Amniotic epithelial cell (primary cell): ENCODE data around the gene SGO2.
"Not testable (repeated sequence)": the region's sequence is repeated elsewhere in the genome, so short reads cannot be mapped to it uniquely, and the experiment has no call there.

ENCODE experiments used
- DNase-seq: peaks from one replicate; pipeline ENCODE4 v3.0.0-alpha.2; 2010; ENCODE audit warnings: low read depth

The SGO2 gene

DNA sequence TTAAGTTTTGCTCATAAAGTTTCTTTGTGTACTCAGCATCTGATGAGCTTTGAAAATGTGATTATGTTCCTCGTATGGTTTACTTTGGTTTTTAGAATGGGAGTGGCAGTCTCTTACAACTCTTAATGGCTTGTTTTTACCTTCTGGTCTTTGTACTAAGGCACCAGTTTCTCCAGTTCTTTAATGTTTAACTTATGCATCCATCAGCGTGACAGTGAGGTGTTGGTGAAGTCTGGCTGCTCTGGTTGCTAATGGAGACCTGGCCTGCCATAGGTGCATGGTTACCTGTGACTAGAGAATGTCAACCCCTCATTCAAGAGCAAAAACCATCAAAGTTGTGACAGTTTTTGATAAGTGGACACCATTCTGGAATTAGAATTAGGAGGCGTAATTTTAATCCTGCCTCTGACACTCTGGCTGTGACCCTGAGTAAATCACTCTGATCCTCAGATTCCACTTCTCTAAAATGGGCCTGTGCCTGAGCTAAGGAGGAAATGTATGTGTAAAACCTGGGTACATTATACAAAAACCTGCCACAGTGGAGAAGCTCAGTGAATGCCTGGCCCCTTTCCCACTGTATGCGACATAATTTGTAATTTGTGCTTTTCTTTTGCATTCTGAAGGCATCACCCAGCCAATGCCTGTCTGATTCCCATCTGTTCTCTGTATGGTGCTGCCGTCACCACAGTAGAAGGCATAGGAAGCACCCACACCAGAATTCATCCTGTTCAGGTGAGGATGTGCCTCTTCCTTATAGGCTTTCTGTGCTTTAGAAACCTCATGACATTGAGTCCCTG is 71.0 kb downstream of the SGO2 start:
- no peak for DNase-seq

DNA sequence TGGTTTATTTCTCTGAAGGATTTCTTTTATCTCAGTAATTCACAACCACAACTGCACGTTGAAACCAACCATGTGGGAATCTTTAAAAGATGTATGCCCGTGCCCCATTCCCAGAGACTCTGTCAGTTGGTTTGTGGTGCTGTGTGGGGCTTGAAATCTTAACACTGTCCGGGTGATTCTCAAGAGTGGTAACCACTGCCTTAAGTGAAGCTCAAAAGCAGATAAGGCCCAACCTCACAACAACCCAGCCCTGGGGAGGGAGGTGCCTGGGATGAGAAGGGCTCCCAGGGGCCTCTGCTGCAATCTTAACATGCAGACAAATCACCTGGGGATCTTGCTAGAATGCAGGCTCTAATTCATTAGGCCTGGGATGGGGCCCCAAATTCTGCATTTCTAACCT is 73.2 kb downstream of the SGO2 start:
- DNase-seq = peak; percentile 86

GRCh38 chr2:200600549-200601225 is 74.7 kb downstream of the SGO2 start:
- DNase-seq = peak; percentile 99

- no peak for DNase-seq
Measured at GRCh38 chr2:200602584-200602983, 76.6 kb downstream of the SGO2 start.

DNA sequence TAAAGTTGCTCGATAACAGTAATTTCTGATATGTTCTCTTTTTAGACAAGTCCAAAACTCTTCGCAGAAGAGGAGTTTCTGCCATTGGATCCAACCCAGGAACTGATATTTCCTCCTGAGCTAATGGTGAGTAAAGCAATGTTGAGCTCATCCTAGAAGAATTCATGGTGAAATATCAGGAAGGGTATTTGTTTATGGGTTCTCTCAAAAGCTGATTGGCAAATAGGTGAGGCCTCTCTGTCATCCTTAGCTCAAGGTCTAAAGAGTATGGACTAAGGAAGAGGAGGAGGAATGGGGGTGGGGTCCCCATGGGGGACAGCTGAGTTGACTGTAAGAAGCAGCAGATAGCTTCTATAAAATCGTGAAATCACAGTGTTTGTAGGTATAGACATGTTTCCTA is 78.0 kb downstream of the SGO2 start:
- DNase-seq = peak; percentile 94

DNA sequence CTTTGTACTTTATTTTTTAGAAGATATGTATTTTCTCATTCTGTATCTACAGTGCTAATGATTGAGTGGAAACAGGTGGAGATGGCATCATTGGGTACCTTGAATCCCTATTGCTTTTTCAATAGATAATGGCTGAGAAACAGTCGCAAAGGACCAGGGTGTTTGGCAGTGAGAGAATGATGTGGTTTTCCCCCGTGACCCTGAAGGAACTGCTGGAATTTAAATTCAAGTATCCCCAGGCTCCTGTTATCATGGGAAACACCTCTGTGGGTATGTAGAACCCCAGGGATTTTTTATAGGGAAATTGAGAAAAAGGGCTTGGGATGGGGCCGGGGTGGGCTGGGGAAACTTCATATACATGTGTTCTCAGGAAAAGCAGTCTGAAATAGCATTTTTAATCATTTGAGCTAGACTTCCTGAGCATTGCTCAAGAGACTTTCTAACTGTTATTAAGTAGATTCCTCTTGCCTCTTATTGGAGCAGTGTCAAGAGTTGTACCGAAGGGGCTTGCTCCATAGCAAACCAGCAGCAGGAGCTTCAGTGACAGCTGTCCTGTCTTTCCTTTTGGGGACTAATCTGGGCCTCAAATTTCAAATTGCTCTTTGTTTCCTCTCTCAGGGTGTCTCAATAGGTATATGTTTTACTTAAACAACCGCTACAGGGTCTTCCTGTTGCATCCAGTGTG is 78.7 kb downstream of the SGO2 start:
- peak; percentile 82 for DNase-seq

DNA sequence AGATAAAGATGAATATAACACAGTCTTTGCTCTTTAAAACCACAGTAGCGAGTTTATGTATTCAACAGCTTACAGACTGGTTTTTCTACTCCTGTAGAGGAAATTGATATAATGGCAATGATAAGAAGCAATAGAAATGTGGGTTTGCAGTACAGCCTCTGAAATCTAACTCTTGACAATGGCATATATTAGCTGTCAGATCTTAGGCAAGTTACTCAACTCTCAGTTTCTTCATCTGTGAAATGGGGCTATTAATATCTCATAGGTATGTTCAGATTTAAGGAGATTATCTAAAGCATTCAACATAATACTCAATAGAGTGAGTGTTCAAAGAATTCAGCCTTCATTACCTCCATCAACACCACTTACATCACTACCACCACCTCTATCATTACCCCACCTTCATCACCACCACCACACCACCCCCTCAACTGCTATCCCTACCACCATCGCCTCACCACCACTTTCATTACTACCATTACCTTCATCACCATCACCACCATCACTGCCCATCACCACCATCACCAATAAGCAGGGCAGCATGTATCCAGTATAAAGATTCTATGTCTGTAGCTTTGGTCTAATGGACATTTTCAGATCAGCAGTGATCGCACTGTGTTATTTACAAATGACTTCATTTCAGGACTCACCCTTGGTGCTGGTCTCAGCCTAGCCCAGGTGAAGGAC is 82.5 kb downstream of the SGO2 start:
- DNase-seq = no peak

GRCh38 chr2:200609028-200609614 is 83.1 kb downstream of the SGO2 start:
- peak; percentile 75 for DNase-seq

DNA sequence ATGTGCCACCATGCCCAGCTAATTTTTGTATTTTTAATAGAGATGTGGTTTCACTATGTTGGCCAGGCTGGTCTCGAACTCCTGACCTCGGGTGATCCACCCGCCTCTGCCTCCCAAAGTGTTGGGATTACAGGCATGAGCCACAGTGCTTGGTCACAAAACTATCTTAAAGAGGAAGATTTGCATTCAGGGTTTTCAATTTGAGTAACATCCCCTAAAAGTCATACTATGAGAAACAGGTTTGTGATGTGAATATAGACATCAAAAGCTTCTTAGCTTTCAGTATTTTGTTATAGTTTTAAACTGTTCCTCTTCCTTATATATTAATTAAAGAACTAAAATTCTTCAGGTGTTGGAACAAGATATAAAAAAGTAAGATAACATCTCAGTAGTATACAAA is 84.2 kb downstream of the SGO2 start:
- not testable (repeated sequence) for DNase-seq

GRCh38 chr2:200613692-200614091 is 87.7 kb downstream of the SGO2 start:
- DNase-seq = no peak

- DNase-seq = no peak
Measured at GRCh38 chr2:200614249-200614648, 88.2 kb downstream of the SGO2 start.

GRCh38 chr2:200615247-200615646 is 89.2 kb downstream of the SGO2 start:
- peak; percentile 83 for DNase-seq

DNA sequence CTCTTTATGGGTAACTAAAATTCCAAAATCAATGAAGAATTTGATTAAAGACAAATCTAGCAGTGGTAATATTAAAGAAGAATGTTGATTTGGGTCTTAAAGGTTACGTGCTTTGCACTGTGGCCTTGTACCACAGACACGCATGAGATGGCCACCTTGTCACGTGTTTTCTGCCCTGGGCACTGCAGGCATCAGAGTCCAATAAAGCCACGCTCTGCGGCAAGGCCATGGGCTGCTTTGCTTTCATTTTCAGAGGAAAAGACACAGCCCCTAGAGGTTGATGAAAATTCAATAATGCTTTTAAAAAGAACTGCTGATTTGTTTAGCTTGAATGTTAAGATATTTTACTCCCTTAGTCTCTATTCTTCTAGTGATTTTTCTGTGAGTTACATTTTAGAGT is 90.2 kb downstream of the SGO2 start:
- DNase-seq = no peak

DNA sequence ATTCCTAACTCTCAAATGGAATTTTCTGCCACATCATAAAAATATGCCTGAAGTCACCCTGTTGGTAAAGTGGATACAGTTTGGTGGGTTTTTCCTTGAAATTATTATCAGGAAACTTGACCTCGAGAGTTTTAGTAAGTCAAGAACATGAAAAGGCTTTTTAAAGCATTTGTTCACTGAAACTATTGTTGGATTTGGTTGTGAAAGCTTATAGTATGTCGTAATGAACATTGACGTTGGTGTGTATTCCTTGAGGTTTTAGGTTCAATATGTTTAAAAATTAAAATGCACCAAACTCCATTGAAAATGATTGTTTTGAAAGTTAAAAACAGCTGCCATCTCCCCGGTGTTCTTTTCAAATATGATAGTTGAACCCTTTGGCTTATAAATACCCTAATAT is 90.6 kb downstream of the SGO2 start:
- peak; percentile 52 for DNase-seq

GRCh38 chr2:200617156-200618053 is 91.4 kb downstream of the SGO2 start:
- DNase-seq = peak; percentile 52

- DNase-seq = no peak
Measured at GRCh38 chr2:200618054-200618419, 92.0 kb downstream of the SGO2 start.

GRCh38 chr2:200618590-200619021 is 92.6 kb downstream of the SGO2 start:
- peak; percentile 47 for DNase-seq

DNA sequence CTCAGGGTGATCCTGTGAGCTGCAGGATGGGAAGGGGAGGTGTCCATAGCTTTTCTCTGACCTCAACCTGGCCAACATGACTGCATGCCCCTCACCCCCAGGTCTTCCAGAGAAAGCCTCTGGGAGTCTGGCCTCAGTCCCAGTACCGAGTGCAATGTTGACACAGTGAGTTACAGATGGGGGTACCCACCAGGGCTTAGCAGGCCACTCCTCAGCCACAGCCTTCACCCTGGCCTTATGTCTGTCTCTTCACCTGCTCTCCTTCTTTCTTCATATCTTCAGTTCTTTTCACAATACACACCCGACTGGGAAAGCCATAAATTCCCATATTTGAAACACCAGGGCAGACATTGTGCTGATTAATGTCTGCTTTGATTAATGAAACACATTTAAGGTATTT is 93.3 kb downstream of the SGO2 start:
- peak; percentile 80 for DNase-seq

- DNase-seq = no peak
Measured at GRCh38 chr2:200620606-200621390, 94.8 kb downstream of the SGO2 start.

- DNase-seq = peak; percentile 67
Measured at GRCh38 chr2:200622106-200622505, 96.1 kb downstream of the SGO2 start.
